Activated naive CD8-positive, alpha-beta T cell treated with anti-CD3 and anti-CD28 coated beads, Interleukin-2, amount 10 ng/mL, durations not matched to agents 7 days and 5 days (primary cell): ENCODE results near the gene CRNN. TPM values are rescaled to one million over a fixed set of nuclear protein-coding genes. Genes with fewer than 3 reads are reported as not detected.

Experiments
- ATAC-seq: fragments of 150-1000 bp; cut with Tn5 transposase; one replicate; pipeline ENCODE4 v1.10.0; 2021; ENCODE audit warnings: low read depth, moderate library complexity
- POLR2A ChIA-PET: fragments of 350-600 bp; sonication (Branson Sonifier 250); formaldehyde crosslinking; loops from one replicate; lab custom pipeline; 2021; ENCODE audit warnings: antibody characterized with exemption; lab: Charles Lee
- DNase-seq: peaks from one replicate; pipeline ENCODE4 v3.0.0; 2021
- H3K27ac Mint-ChIP-seq: one replicate; pipeline ENCODE4 v1.8.0; 2022; ENCODE audit warnings: mild to moderate bottlenecking, mixed read lengths
- H3K27me3 Mint-ChIP-seq: one replicate; pipeline ENCODE4 v1.8.0; 2022; ENCODE audit warnings: mild to moderate bottlenecking, moderate library complexity, mixed read lengths
- H3K36me3 Mint-ChIP-seq: one replicate; pipeline ENCODE4 v1.8.0; 2021; ENCODE audit warnings: mild to moderate bottlenecking, mixed read lengths
- H3K4me1 Mint-ChIP-seq: one replicate; pipeline ENCODE4 v1.8.0; 2021; ENCODE audit warnings: mixed read lengths
- H3K4me3 Mint-ChIP-seq: one replicate; pipeline ENCODE4 v1.8.0; 2022; ENCODE audit warnings: mild to moderate bottlenecking, moderate library complexity, mixed read lengths
- H3K9me3 Mint-ChIP-seq: one replicate; pipeline ENCODE4 v1.8.0; 2021; ENCODE audit warnings: mixed read lengths
- total RNA-seq, 2 experiments: library from RNA; stranded (reverse); gene quantifications; one replicate each; pipeline ENCODE4 v1.2.3, GENCODE V29; 2021

CRNN gene
- total RNA-seq, 2 experiments from 2014 or later = not detected

GRCh38 chr1:152410028-152410427, 4.0 kb downstream of the CRNN start:
- Mint-ChIP-seq H3K9me3 (no peaks in the 10 kb centered on the region), H3K27ac (no peak overlapping the region), H3K4me1 (no peaks in the 10 kb centered on the region), H3K27me3 (peaks cover 2% of the 10 kb centered on the region), H3K36me3 (no peaks in the 10 kb centered on the region), H3K4me3 (no peak overlapping the region)
- DNase-seq (no peak), ATAC-seq (no peak)
- POLR2A ChIA-PET = no interaction called here

DNA sequence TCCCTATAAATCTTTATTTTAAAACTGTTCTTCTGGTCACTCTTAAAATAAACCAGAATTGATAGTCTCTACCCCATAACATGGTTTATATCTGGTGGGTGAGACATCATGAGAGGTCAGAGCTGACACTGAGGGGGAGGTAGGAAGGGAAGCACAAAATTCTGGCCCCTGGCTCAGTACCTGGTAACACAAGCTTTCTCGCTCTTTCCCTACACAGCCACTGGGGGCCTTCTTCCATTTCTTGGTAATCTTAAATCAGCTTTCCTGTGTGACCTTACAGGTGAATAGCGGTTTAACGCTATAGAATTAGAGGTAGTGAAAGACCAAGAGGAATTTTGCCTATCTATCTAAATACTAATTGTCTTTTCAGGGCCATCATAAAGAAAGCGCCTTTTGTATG, 5.4 kb downstream of the CRNN start:
- POLR2A ChIA-PET = no interaction called here
- Mint-ChIP-seq H3K36me3 (no peaks in the 10 kb centered on the region), H3K9me3 (no peaks in the 10 kb centered on the region), H3K4me3 (no peak overlapping the region), H3K4me1 (no peaks in the 10 kb centered on the region), H3K27ac (no peak overlapping the region), H3K27me3 (peaks cover 5% of the 10 kb centered on the region)
- DNase-seq = no peak
- no peak for ATAC-seq

DNA sequence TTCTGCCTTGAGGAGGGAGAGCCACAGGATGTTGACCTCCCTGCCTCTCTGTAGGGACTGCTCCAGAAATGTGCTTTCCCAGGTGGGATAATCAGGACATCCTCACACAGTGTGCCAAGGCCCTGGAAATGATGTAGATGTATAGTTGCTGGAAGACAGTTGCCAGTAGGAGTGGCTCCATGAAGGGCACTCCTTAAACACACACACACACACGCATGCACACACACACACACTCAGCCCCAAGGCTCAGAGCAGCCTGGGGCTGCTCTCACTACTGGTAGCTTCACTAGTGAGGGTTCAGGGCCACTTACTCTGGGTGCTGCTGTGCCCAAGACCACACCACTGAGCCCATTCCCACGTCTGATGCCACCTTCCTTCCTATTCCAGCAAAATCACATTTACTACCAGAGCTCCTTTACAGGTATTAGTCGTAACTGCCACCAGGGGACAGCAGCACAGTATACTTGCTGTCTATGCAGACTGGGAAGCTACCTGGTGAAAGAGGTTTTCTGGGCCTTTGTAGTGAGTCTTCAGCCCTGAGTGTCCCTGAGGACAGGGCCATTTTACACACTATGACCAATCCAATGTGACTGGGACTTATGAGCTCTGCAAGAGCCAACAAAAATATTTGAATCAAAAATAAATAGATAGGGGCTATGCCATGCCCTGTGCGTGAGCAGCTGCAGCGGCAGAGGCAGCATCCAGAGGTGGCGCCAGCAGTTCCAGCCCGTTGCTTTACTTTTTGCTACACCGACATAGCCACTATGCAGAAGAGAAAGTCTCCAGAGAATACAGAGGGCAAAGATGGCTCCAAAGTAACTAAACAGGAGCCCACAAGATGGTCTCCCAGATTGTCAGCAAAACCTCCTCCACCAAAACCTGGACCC, 15.0 kb downstream of the CRNN start:
- DNase-seq (no peak), ATAC-seq (no peak)
- no peaks in the 10 kb centered on the region for H3K36me3 Mint-ChIP-seq

DNA sequence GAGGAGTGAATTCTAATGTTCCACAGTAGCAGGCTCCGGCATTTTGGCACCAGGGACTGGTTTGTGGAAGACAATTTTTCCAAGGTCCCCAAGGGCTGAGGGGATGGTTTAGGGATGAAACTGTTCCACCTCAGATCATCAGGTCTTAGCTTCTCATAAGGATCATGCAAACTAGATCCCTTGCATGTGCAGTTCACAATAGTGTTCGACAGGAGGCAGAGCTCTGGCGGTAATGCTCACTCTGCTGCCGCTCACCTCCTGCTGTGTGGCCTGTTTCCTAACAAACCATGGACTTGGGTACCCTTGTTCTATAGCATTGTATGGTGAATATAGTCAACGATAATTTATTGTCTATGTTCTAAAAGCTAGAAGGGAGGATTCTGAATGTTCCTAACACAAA, 16.6 kb downstream of the CRNN start:
- no peak for DNase-seq
- peaks cover 16% of the 10 kb centered on the region for H3K27me3 Mint-ChIP-seq
- no peaks in the 10 kb centered on the region for H3K9me3 Mint-ChIP-seq
- no peaks in the 10 kb centered on the region for H3K4me1 Mint-ChIP-seq
- no peak overlapping the region for H3K27ac Mint-ChIP-seq
- H3K36me3 Mint-ChIP-seq = no peaks in the 10 kb centered on the region
- ATAC-seq = no peak
- H3K4me3 Mint-ChIP-seq = no peak overlapping the region
- POLR2A ChIA-PET = no interaction called here

More for the DNA sequence above, 15.0 kb downstream of the CRNN start:
- no peaks in the 10 kb centered on the region for H3K4me1 Mint-ChIP-seq
- POLR2A ChIA-PET = no interaction called here
- peaks cover 14% of the 10 kb centered on the region for H3K27me3 Mint-ChIP-seq
- H3K27ac Mint-ChIP-seq = no peak overlapping the region
- no peaks in the 10 kb centered on the region for H3K9me3 Mint-ChIP-seq
- no peak overlapping the region for H3K4me3 Mint-ChIP-seq

DNA sequence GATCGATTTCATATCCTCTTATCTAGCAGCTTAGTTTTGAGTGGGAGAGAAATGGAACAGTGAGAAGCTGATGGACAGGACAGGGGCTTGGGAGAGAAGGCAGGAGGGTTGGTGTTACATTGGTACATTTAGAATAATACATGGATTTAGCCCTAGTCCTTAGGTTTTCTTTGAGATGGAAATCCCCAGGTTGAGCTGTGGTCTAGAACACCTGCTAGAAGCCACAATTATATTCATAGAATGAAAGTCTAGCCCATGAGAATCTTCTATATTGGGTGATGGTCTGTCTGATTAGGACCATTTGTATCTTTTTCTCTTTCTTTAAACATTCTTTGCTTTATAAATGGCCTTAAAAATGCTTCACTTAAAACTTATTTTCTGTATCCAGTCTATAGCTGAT, 19.9 kb downstream of the CRNN start:
- ATAC-seq = no peak
- no peaks in the 10 kb centered on the region for H3K9me3 Mint-ChIP-seq
- no peak overlapping the region for H3K4me3 Mint-ChIP-seq

DNA sequence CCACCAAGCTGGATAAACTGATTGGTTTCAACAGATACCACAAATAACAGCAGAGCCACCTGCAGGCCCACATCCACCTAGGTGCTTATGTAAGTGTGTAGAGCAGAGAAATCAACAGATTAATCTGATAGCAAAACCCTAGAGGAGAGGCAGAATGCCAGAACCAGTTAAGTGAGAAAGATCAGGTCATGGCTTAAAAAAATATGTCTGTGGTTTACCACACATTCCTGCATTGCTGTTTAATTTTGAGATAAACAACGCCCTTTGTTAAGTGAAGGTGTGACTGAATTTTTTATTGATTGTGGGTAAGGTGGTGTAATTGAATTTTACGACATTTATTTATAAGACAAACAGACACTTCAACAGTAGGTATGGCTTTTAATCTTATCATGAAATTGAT, 21.2 kb downstream of the CRNN start:
- Mint-ChIP-seq H3K4me1 (no peaks in the 10 kb centered on the region), H3K4me3 (no peak overlapping the region), H3K27ac (no peak overlapping the region), H3K9me3 (no peaks in the 10 kb centered on the region), H3K27me3 (peaks cover 29% of the 10 kb centered on the region), H3K36me3 (no peaks in the 10 kb centered on the region)
- ATAC-seq (no peak), DNase-seq (no peak)
- POLR2A ChIA-PET = no interaction called here

More for the DNA sequence above, 19.9 kb downstream of the CRNN start:
- H3K36me3 Mint-ChIP-seq = no peaks in the 10 kb centered on the region
- peaks cover 20% of the 10 kb centered on the region for H3K27me3 Mint-ChIP-seq
- POLR2A ChIA-PET = no interaction called here
- no peak overlapping the region for H3K27ac Mint-ChIP-seq
- H3K4me1 Mint-ChIP-seq = no peaks in the 10 kb centered on the region
- no peak for DNase-seq

GRCh38 chr1:152388889-152389288, 25.2 kb downstream of the CRNN start:
- no peaks in the 10 kb centered on the region for H3K9me3 Mint-ChIP-seq
- no peak overlapping the region for H3K4me3 Mint-ChIP-seq
- no peak for DNase-seq
- no peak for ATAC-seq
- H3K4me1 Mint-ChIP-seq = no peaks in the 10 kb centered on the region
- H3K27ac Mint-ChIP-seq = no peak overlapping the region
- H3K27me3 Mint-ChIP-seq = peaks cover 32% of the 10 kb centered on the region
- POLR2A ChIA-PET = no interaction called here
- H3K36me3 Mint-ChIP-seq = no peaks in the 10 kb centered on the region

DNA sequence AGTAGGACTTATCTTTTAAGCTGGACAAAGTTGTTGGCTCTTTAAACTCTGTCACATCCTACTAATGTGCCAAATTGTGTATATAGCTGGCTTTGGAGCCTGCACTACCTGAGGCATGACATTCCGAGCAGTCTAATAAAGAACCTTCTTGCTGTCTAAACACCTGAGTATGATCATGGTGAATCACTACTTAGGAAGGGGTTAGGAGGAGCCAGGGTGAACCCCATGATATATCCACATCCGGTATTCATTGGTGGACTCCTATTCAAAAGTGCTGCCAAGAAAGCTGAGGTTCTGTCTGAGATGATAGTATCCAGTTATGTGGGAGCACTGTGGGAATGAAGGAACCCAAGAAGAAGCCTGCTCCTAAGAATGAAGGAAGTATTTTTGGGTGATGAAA, 27.1 kb downstream of the CRNN start:
- Mint-ChIP-seq H3K27me3 (peaks cover 26% of the 10 kb centered on the region), H3K9me3 (no peaks in the 10 kb centered on the region), H3K4me1 (no peaks in the 10 kb centered on the region), H3K4me3 (no peak overlapping the region), H3K36me3 (no peaks in the 10 kb centered on the region), H3K27ac (no peak overlapping the region)
- no peak for ATAC-seq
- POLR2A ChIA-PET = no interaction called here
- DNase-seq = no peak

GRCh38 chr1:152380932-152381331, 33.1 kb downstream of the CRNN start:
- no peaks in the 10 kb centered on the region for H3K4me1 Mint-ChIP-seq
- POLR2A ChIA-PET = no interaction called here
- H3K9me3 Mint-ChIP-seq = no peaks in the 10 kb centered on the region
- ATAC-seq (no peak), DNase-seq (no peak)
- no peak overlapping the region for H3K27ac Mint-ChIP-seq
- no peaks in the 10 kb centered on the region for H3K36me3 Mint-ChIP-seq
- peaks cover 15% of the 10 kb centered on the region for H3K27me3 Mint-ChIP-seq
- H3K4me3 Mint-ChIP-seq = no peak overlapping the region

GRCh38 chr1:152374451-152374850, 39.6 kb downstream of the CRNN start:
- Mint-ChIP-seq H3K36me3 (no peaks in the 10 kb centered on the region), H3K9me3 (no peaks in the 10 kb centered on the region), H3K4me3 (no peak overlapping the region), H3K27ac (no peak overlapping the region), H3K27me3 (peaks cover 8% of the 10 kb centered on the region), H3K4me1 (no peaks in the 10 kb centered on the region)
- no peak for ATAC-seq
- POLR2A ChIA-PET = no interaction called here
- DNase-seq = no peak

GRCh38 chr1:152372672-152373071, 41.4 kb downstream of the CRNN start:
- H3K36me3 Mint-ChIP-seq = no peaks in the 10 kb centered on the region
- peaks cover 11% of the 10 kb centered on the region for H3K27me3 Mint-ChIP-seq
- no peak for DNase-seq
- H3K4me3 Mint-ChIP-seq = no peak overlapping the region
- peaks cover 3% of the 10 kb centered on the region for H3K9me3 Mint-ChIP-seq
- no peaks in the 10 kb centered on the region for H3K4me1 Mint-ChIP-seq
- H3K27ac Mint-ChIP-seq = no peak overlapping the region
- no peak for ATAC-seq
- POLR2A ChIA-PET = no interaction called here

DNA sequence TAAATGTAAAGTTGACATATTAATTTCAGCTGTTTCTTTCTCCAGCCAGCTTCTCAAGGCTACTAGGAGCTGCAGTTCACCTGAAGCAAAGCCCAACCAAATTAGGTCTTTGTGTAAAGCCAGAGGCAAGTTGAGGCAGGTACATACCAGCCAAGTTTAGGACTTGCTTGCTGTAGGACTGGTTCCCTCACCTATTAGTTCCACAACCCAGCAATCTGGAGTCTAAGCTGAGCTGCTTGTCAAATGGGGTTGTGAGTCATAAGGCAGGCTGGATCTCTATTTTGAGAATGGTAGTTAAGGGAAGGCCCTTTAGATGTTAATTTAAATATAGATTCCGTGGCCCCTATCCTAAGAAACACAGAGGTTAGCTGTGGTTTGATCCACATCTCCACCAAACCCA, 46.6 kb downstream of the CRNN start:
- Mint-ChIP-seq H3K9me3 (peaks cover 3% of the 10 kb centered on the region), H3K4me1 (no peaks in the 10 kb centered on the region), H3K36me3 (no peaks in the 10 kb centered on the region), H3K27me3 (peaks cover 19% of the 10 kb centered on the region), H3K4me3 (no peak overlapping the region), H3K27ac (no peak overlapping the region)
- ATAC-seq (no peak), DNase-seq (no peak)
- POLR2A ChIA-PET = no interaction called here

- ATAC-seq (no peak), DNase-seq (no peak)
- Mint-ChIP-seq H3K9me3 (no peaks in the 10 kb centered on the region), H3K36me3 (no peaks in the 10 kb centered on the region), H3K27ac (no peak within 1 kb of the TSS), H3K27me3 (no peaks in the 10 kb centered on the region), H3K4me1 (no peaks in the 10 kb centered on the region), H3K4me3 (no peak within 1 kb of the TSS)
- POLR2A ChIA-PET = no interaction called here
Measured at GRCh38 chr1:152359906-152360305, 54.2 kb downstream of the CRNN start, which contains the start of gene FLG2. TSS of gene FLG2 (minus strand) at chr1:152360006. CDS start at chr1:152358884, 1,122 bp downstream.
